Measurements from ENCODE around the gene AAK1.
"Not testable (repeated sequence)": the region's sequence is repeated elsewhere in the genome, so short reads cannot be mapped to it uniquely, and the experiment has no call there.

DNA sequence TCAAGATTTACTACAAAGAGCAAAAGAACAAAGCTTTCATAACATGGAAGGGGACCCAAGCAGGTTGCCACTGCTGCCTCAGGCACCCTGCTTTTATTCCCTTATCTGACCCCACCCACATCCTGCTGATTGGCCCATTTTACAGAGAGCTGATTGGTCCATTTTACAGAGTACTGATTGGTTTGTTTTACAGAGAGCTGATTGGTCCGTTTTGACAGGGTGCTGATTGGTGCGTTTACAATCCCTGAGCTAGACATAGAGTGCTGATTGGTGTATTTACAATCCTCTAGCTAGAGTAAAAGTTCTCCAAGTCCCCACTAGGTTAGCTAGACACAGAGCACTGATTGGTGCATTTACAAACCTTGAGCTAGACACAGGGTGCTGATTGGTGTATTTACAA lies 204.0 kb downstream of the AAK1 start:
- TF ChIP-seq, protein P1, sequence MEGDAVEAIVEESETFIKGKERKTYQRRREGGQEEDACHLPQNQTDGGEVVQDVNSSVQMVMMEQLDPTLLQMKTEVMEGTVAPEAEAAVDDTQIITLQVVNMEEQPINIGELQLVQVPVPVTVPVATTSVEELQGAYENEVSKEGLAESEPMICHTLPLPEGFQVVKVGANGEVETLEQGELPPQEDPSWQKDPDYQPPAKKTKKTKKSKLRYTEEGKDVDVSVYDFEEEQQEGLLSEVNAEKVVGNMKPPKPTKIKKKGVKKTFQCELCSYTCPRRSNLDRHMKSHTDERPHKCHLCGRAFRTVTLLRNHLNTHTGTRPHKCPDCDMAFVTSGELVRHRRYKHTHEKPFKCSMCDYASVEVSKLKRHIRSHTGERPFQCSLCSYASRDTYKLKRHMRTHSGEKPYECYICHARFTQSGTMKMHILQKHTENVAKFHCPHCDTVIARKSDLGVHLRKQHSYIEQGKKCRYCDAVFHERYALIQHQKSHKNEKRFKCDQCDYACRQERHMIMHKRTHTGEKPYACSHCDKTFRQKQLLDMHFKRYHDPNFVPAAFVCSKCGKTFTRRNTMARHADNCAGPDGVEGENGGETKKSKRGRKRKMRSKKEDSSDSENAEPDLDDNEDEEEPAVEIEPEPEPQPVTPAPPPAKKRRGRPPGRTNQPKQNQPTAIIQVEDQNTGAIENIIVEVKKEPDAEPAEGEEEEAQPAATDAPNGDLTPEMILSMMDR (IDR thresholded peaks at IDR 0.05; ENCODE audit: borderline replicate concordance, extremely low read depth, low read length, poor library complexity, severe bottlenecking): not testable (repeated sequence)
- TF ChIP-seq EZH2 (IDR thresholded peaks at IDR 0.05; ENCODE audit: borderline replicate concordance, low read depth, low read length, severe bottlenecking): not testable (repeated sequence)
